ENCODE results near the gene SNHG17. TPM values are rescaled to one million over a fixed set of nuclear protein-coding genes. Genes with fewer than 3 reads are reported as not detected.
"Not testable (repeated sequence)": the region's sequence is repeated elsewhere in the genome, so short reads cannot be mapped to it uniquely, and the experiment has no call there.

SNHG17 gene
- total RNA-seq, 1 donor from 2014 or later: 5.1 TPM

DNA sequence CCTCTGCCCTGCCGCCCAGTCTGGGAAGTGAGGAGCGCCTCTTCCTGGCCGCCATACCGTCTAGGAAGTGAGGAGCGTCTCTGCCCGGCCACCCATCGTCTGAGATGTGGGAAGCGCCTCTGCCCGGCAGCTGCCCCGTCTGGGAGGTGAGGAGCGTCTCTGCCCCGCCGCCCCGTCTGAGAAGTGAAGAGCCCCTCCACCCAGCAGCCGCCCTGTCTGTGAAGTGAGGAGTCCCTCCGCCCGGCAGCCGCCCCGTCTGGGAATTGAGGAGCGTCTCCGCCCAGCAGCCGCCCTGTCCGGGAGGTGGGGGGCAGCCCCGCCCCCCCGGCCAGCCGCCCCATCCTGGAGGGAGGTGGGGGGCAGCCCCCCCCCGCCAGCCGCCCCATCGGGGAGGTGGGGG lies 27.8 kb downstream of the SNHG17 start:
- TF ChIP-seq, protein P1, sequence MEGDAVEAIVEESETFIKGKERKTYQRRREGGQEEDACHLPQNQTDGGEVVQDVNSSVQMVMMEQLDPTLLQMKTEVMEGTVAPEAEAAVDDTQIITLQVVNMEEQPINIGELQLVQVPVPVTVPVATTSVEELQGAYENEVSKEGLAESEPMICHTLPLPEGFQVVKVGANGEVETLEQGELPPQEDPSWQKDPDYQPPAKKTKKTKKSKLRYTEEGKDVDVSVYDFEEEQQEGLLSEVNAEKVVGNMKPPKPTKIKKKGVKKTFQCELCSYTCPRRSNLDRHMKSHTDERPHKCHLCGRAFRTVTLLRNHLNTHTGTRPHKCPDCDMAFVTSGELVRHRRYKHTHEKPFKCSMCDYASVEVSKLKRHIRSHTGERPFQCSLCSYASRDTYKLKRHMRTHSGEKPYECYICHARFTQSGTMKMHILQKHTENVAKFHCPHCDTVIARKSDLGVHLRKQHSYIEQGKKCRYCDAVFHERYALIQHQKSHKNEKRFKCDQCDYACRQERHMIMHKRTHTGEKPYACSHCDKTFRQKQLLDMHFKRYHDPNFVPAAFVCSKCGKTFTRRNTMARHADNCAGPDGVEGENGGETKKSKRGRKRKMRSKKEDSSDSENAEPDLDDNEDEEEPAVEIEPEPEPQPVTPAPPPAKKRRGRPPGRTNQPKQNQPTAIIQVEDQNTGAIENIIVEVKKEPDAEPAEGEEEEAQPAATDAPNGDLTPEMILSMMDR (IDR thresholded peaks at IDR 0.05; ENCODE audit: borderline replicate concordance): no peak
- H3K27ac ChIP-seq (replicated peaks): no peak overlapping the region
- intact Hi-C loops (cut with micrococcal nuclease): no loop called here
- no peak for DNase-seq
- no peaks in the 10 kb centered on the region for H3K4me1 ChIP-seq
- H3K9me3 ChIP-seq (replicated peaks): no peaks in the 10 kb centered on the region
- H3K36me3 ChIP-seq: peaks cover under 1% of the 10 kb centered on the region
- no peak overlapping the region for H3K4me3 ChIP-seq
- H3K27me3 ChIP-seq (ENCODE audit: low read depth): no peaks in the 10 kb centered on the region

DNA sequence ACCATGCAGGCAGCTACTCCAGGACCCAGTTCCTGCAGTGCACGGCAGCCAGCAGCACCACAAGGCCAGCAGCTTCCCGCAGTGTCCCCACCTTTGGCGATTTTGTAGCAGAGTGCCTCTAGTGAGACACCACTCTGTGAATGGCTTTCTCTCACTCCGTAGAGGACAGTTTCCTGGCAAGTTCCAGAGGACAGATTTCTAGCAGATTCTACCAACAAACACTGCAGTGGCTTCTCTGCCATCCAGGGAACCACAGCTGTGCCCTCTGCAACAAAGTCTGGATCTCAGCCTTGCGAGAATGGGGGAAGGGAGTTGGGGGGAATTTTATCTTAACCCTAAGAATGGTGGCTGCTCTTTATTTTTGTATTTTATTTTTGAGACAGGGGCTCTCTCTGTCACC lies 28.7 kb downstream of the SNHG17 start:
- Histone ChIP-seq H3K27me3 (ENCODE audit: low read depth) (no peaks in the 10 kb centered on the region), H3K27ac (replicated peaks) (no peak overlapping the region), H3K36me3 (no peaks in the 10 kb centered on the region), H3K4me3 (no peak overlapping the region), H3K9me3 (replicated peaks) (no peaks in the 10 kb centered on the region), H3K4me1 (no peaks in the 10 kb centered on the region)
- TF ChIP-seq, protein P1 (IDR thresholded peaks at IDR 0.05; ENCODE audit: borderline replicate concordance): no peak
- DNase-seq: no peak
- intact Hi-C loops (cut with micrococcal nuclease): no loop called here

DNA sequence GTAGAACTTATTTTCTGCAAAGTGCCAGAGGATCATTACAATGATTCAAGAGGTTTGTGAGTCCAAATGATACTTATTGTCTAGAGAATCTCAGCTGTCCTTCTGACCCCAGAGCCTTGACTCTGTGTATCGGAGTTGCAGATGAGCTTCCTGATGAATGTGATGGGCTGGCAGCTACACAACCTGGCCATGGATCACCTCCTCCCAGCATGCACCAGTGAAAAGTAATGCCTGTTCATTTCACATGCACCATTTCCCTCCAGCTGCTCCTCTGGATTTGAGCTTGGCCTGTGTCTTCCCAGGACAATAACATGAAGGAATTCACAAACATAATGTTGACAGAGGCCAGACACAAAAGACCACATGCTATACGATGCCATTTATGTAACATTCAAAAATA lies 30.0 kb downstream of the SNHG17 start:
- H3K27me3 ChIP-seq (ENCODE audit: low read depth): no peaks in the 10 kb centered on the region
- no peaks in the 10 kb centered on the region for H3K36me3 ChIP-seq
- H3K4me3 ChIP-seq: no peak overlapping the region
- H3K27ac ChIP-seq (replicated peaks): no peak overlapping the region
- H3K9me3 ChIP-seq (replicated peaks): no peaks in the 10 kb centered on the region
- H3K4me1 ChIP-seq: no peaks in the 10 kb centered on the region
- no peak for DNase-seq
- TF ChIP-seq, protein P1 (IDR thresholded peaks at IDR 0.05; ENCODE audit: borderline replicate concordance): no peak
- intact Hi-C loops (cut with micrococcal nuclease): no loop called here

DNA sequence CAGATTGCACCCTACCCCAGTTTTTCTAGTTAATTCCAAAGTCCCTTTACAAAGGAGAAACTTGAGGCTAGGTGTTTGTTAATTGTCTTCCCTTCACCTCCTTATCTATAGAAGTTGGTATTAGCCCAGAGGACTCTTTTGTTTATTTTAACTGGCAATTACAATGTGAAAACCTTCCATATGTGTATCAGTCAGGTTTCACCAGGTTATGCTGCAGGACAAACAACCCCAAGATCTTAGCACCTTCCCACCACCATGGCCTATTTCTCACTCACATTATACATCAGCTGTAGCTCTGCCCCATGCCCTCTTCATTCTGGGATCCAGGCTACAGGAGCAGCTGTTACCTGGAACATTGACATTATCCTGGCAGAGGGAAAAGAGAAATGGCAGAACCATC lies 31.1 kb downstream of the SNHG17 start:
- no peaks in the 10 kb centered on the region for H3K4me1 ChIP-seq
- intact Hi-C loops (cut with micrococcal nuclease): no loop called here
- H3K9me3 ChIP-seq (replicated peaks): no peaks in the 10 kb centered on the region
- TF ChIP-seq, protein P1 (IDR thresholded peaks at IDR 0.05; ENCODE audit: borderline replicate concordance): no peak
- DNase-seq: no peak
- no peaks in the 10 kb centered on the region for H3K36me3 ChIP-seq
- no peaks in the 10 kb centered on the region for H3K27me3 ChIP-seq (ENCODE audit: low read depth)
- no peak overlapping the region for H3K27ac ChIP-seq (replicated peaks)
- H3K4me3 ChIP-seq: no peak overlapping the region

DNA sequence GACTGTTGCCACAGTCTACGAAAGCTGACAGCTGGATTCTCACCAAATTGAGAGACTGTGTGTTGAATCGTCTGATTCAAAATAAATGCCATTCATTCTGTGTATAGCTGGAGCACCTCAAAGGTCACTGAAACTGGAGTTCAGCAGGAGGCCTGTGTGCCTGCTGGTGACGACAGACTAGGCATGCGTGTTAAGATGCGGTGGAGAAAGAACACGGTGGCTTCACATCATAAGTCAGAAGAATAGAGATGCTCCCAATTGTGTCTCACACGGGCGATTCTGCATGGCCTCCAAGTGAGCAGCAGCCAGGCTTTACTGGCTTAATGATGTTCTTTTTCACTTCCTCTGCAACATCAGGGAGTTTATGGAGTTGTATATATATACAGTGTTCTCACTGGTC lies 32.3 kb downstream of the SNHG17 start:
- intact Hi-C loops (cut with micrococcal nuclease): no loop called here
- Histone ChIP-seq H3K27me3 (ENCODE audit: low read depth) (no peaks in the 10 kb centered on the region), H3K4me3 (no peak overlapping the region), H3K36me3 (no peaks in the 10 kb centered on the region), H3K4me1 (no peaks in the 10 kb centered on the region), H3K9me3 (replicated peaks) (no peaks in the 10 kb centered on the region), H3K27ac (replicated peaks) (no peak overlapping the region)
- no peak for DNase-seq
- TF ChIP-seq, protein P1 (IDR thresholded peaks at IDR 0.05; ENCODE audit: borderline replicate concordance): no peak

DNA sequence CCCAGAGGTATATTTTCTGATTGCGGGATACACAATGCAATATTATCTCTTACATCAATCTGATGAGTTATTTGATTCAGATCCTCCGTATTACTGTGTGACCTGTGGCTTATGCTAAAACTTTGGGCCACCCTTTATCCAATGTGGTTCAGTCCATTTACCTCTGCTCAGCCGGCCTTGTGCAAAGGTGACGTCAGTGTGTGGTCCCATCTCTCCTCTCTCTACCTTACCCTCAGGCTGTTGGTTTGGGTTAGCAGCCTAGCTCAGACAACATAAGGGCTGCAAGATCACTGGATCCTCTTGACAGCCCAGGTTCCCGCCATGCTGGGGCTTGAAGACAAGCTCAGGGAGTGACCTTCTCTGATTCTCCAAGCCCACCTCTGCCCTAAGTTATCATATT lies 33.0 kb downstream of the SNHG17 start:
- Histone ChIP-seq H3K9me3 (replicated peaks) (no peaks in the 10 kb centered on the region), H3K36me3 (no peaks in the 10 kb centered on the region), H3K4me1 (no peaks in the 10 kb centered on the region), H3K4me3 (no peak overlapping the region), H3K27ac (replicated peaks) (no peak overlapping the region), H3K27me3 (ENCODE audit: low read depth) (no peaks in the 10 kb centered on the region)
- intact Hi-C loops (cut with micrococcal nuclease): no loop called here
- DNase-seq: no peak
- TF ChIP-seq, protein P1 (IDR thresholded peaks at IDR 0.05; ENCODE audit: borderline replicate concordance): no peak

DNA sequence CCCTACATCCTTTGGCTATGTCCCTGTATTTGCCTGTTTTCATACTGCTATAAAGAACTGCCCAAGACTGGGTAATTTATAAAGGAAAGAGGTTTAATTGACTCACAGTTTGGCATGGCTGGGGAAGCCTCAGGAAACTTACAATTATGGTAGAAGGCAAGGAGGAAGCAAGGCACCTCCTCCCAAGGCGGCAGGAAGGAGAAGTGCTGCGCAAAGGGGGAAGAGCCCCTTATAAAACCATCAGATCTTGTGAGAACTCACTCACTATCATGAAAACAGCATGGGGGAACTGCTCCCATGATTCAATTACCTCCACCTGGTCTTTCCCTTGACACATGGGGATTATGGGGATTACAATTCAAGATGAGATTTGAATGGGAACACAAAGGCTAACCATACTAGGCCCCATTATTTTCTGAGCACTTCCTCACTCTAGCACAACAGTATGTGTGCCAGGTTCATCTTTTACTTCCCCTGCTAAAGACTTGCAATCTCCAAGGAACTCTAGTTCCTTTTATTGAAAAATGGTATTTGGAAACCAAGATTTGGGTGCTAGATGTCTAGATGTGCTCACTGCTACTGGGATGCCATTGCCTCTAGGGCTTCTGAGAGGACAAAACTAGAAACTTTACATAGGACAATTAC lies 39.3 kb downstream of the SNHG17 start:
- H3K27ac ChIP-seq (replicated peaks); intact Hi-C loops (cut with micrococcal nuclease); H3K4me3 ChIP-seq; H3K4me1 ChIP-seq; H3K9me3 ChIP-seq (replicated peaks); H3K27me3 ChIP-seq (ENCODE audit: low read depth); H3K36me3 ChIP-seq; DNase-seq: not testable (repeated sequence)
